ENCODE measurements around the gene ASPHD1. TPM values are rescaled to one million over a fixed set of nuclear protein-coding genes. Genes with fewer than 3 reads are reported as not detected.

Gene ASPHD1
- total RNA-seq, 2 donors from 2014 or later: 0.27 TPM; not detected in 1

GRCh38 chr16:29873319-29873718 is 27.0 kb upstream of the ASPHD1 start:
- Histone ChIP-seq H3K9me3 (no peaks in the 10 kb centered on the region), H3K4me3 (no peak overlapping the region), H3K27ac (no peak overlapping the region), H3K36me3 (no peaks in the 10 kb centered on the region), H3K4me1 (ENCODE audit: control insufficient read depth in 1 of 2, low read depth in 2 of 2) (no peaks in the 10 kb centered on the region), H3K27me3 (replicated peaks; ENCODE audit: insufficient read depth) (peaks cover 14% of the 10 kb centered on the region)
- DNase-seq (ENCODE audit: low spot score): no peak
- TF ChIP-seq CTCF (IDR thresholded peaks at IDR 0.05): no peak
- ATAC-seq (ENCODE audit: insufficient number of reproducible peaks, low FRiP score, low read depth): no peak

DNA sequence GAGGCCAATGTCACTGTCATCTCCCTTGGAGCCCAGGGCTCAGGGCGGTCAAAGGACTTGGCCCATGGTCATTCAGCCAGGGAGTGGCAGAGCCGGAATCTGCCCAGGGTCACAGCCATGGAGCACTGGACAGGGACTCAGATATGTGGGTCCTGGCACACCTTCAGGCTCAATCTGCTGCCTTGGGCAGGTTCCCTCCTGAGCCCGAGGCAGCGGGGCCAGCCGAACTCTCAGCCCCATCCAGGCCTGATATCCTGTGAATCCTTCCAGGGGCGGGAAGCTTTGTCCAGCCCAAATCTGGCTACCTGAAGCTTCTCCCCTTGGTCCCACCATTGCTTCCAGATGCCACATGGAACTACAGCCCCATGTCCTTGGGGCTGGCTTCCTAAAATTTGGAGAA is 25.1 kb upstream of the ASPHD1 start:
- Histone ChIP-seq H3K27ac (no peak overlapping the region), H3K27me3 (replicated peaks; ENCODE audit: insufficient read depth) (peaks cover 14% of the 10 kb centered on the region), H3K4me3 (no peak overlapping the region), H3K9me3 (no peaks in the 10 kb centered on the region), H3K4me1 (ENCODE audit: control insufficient read depth in 1 of 2, low read depth in 2 of 2) (no peaks in the 10 kb centered on the region), H3K36me3 (no peaks in the 10 kb centered on the region)
- ATAC-seq (ENCODE audit: insufficient number of reproducible peaks, low FRiP score, low read depth) (no peak), DNase-seq (ENCODE audit: low spot score) (no peak)
- TF ChIP-seq CTCF (IDR thresholded peaks at IDR 0.05): no peak

- no peak for DNase-seq (ENCODE audit: low spot score)
- Histone ChIP-seq H3K4me3 (peak overlapping the region; percentile 58), H3K27ac (no peak overlapping the region), H3K36me3 (no peaks in the 10 kb centered on the region), H3K4me1 (ENCODE audit: control insufficient read depth in 1 of 2, low read depth in 2 of 2) (no peaks in the 10 kb centered on the region), H3K27me3 (replicated peaks; ENCODE audit: insufficient read depth) (peaks cover 14% of the 10 kb centered on the region), H3K9me3 (no peaks in the 10 kb centered on the region)
- ATAC-seq (ENCODE audit: insufficient number of reproducible peaks, low FRiP score, low read depth): no peak
- TF ChIP-seq CTCF (IDR thresholded peaks at IDR 0.05): no peak
These were observed 24.1 kb upstream of the ASPHD1 start for GRCh38 chr16:29876217-29876593.

DNA sequence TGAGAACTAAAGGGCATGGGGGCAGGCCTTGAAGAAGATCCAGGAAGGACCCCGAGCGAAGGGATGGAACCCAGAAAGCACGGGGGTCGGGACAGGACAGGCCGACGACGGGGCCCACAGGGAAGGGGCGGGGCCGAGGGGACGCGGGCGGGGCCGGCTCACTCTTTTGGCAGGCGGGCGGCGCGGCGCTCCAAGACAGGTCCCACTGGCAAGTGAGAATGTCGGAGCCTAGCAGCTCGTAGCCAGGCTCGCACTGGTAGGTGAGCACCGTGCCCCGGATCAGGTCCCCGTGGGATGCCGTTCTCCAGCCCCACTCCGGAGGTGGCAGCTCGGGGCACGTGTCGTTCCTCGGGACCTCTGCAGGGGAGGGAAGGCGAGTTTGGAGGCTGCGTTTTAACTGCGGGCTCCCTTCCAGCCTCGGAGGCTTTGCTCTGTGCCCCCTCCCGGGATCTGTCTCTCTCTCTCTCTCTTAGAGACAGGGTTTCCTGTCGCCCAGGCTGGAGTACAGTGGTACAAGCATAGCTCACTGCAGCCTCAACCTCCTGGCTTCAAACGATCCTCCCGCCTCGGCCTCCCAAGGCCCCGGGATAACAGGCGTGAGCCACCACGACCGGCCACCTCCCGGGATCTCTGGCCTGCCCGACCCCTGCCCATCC is 23.6 kb upstream of the ASPHD1 start:
- Histone ChIP-seq H3K4me3 (peak overlapping the region; percentile 58), H3K27me3 (replicated peaks; ENCODE audit: insufficient read depth) (peaks cover 14% of the 10 kb centered on the region), H3K9me3 (no peaks in the 10 kb centered on the region), H3K4me1 (ENCODE audit: control insufficient read depth in 1 of 2, low read depth in 2 of 2) (no peaks in the 10 kb centered on the region), H3K36me3 (no peaks in the 10 kb centered on the region), H3K27ac (no peak overlapping the region)
- no peak for TF ChIP-seq CTCF (IDR thresholded peaks at IDR 0.05)
- ATAC-seq (ENCODE audit: insufficient number of reproducible peaks, low FRiP score, low read depth) (no peak), DNase-seq (ENCODE audit: low spot score) (no peak)

DNA sequence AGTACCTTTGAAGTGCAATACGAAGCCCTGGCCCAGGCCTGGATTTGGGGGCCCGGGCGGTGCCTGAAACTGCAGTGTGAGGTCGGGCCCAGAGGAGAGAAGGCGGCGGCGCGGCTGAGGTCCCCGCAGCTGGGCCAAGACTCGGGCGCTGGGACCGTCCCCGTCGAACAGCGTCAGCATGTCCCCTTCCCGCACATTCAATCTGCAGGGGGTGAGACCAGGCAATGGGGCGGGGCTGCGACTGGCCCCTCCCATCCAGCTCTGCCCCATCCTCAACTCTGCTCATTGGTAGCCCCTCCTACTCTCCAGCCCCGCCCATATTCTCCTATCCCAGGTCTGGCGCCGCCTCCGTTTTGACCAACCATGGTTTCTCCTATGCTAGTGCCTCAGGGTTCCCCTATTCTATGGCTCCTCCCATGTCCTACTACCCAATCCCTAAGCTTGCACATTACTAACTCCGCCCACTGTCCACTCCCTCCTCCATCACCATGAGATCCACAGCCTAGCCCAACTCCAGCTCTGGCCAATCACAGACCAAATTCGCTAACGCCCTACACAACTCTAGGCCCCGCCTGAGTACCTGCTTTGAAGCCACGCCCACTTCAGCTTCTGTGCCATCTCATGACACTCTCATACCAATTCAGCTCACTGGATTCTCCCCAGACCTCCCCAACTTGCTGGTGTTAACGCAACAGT is 22.9 kb upstream of the ASPHD1 start:
- no peak for TF ChIP-seq CTCF (IDR thresholded peaks at IDR 0.05)
- Histone ChIP-seq H3K4me3 (peak overlapping the region; percentile 58), H3K27me3 (replicated peaks; ENCODE audit: insufficient read depth) (peaks cover 14% of the 10 kb centered on the region), H3K27ac (no peak overlapping the region), H3K36me3 (no peaks in the 10 kb centered on the region), H3K9me3 (no peaks in the 10 kb centered on the region), H3K4me1 (ENCODE audit: control insufficient read depth in 1 of 2, low read depth in 2 of 2) (no peaks in the 10 kb centered on the region)
- DNase-seq (ENCODE audit: low spot score) (no peak), ATAC-seq (ENCODE audit: insufficient number of reproducible peaks, low FRiP score, low read depth) (no peak)

All from thoracic aorta (tissue), 2 donors.